Mesenchymal stem cell (in vitro differentiated cells and primary cell): ENCODE measurements around the gene SIPA1L3.

Experiments
- DNase-seq: peaks from one replicate; pipeline ENCODE4 v3.0.0-alpha.2; 2013
- H2AFZ ChIP-seq: one replicate; pipeline ENCODE4 v1.6.1; 2013; ENCODE audit warnings: low read depth, mild to moderate bottlenecking, control low read depth, inconsistent platforms, low read length, moderate library complexity
- H2AK5ac ChIP-seq: 2 replicates; pipeline ENCODE4 v1.6.1; 2013; ENCODE audit warnings: low read length, moderate library complexity, mild to moderate bottlenecking, inconsistent platforms; ENCODE audit not compliant: severe bottlenecking
- H2BK120ac ChIP-seq: one replicate; pipeline ENCODE4 v1.6.1; 2013; ENCODE audit warnings: low read depth, mild to moderate bottlenecking, inconsistent platforms, low read length, moderate library complexity
- H2BK12ac ChIP-seq, 2 experiments: one replicate each; pipeline ENCODE4 v1.6.1; 2013; ENCODE audit warnings: inconsistent platforms in 2 of 2, low read length in 2 of 2, mild to moderate bottlenecking in 2 of 2, moderate library complexity in 2 of 2, control low read depth in 1 of 2
- H2BK15ac ChIP-seq: one replicate; pipeline ENCODE4 v1.6.1; 2013; ENCODE audit warnings: mild to moderate bottlenecking, low read depth, inconsistent platforms; ENCODE audit not compliant: poor library complexity, severe bottlenecking
- H2BK5ac ChIP-seq: 2 replicates; pipeline ENCODE4 v1.6.1; 2013; ENCODE audit warnings: low read depth, mild to moderate bottlenecking, low read length, control low read depth, inconsistent platforms; ENCODE audit not compliant: poor library complexity, severe bottlenecking
- H3K14ac ChIP-seq, 2 experiments: one replicate each; pipeline ENCODE4 v1.6.1; 2013; ENCODE audit warnings: inconsistent platforms in 2 of 2, low read length in 2 of 2, control low read depth in 1 of 2, mild to moderate bottlenecking in 1 of 2, moderate library complexity in 1 of 2
- H3K18ac ChIP-seq, 2 experiments: one replicate each; pipeline ENCODE4 v1.6.1; 2013; ENCODE audit warnings: inconsistent platforms in 2 of 2, low read length in 2 of 2, control low read depth in 1 of 2, low read depth in 1 of 2, mild to moderate bottlenecking in 1 of 2
- H3K23ac ChIP-seq, 2 experiments: one replicate each; pipeline ENCODE4 v1.6.1; 2013; ENCODE audit warnings: inconsistent platforms in 2 of 2, low read length in 2 of 2, mild to moderate bottlenecking in 2 of 2, moderate library complexity in 2 of 2, control low read depth in 1 of 2
- H3K27ac ChIP-seq: 2 replicates; pipeline ENCODE4 v1.5.1; 2013; ENCODE audit warnings: mild to moderate bottlenecking, moderate library complexity, low read length, control low read depth, inconsistent platforms; ENCODE audit not compliant: poor library complexity, severe bottlenecking
- H3K27me3 ChIP-seq, 2 experiments: 2 replicates each; pipeline versions ENCODE4 v1.6.1 to v1.7.0; 2013; ENCODE audit warnings: low read length in 2 of 2, mild to moderate bottlenecking in 2 of 2, moderate library complexity in 2 of 2, control low read depth in 1 of 2, inconsistent platforms in 1 of 2; ENCODE audit not compliant: control insufficient read depth in 1 of 2, insufficient read depth in 1 of 2
- H3K36me3 ChIP-seq, 2 experiments: 2 replicates each; pipeline versions ENCODE4 v1.6.1 to v1.7.0; 2013; ENCODE audit warnings: low read length in 2 of 2, control low read depth in 1 of 2, inconsistent platforms in 1 of 2, low read depth in 1 of 2, mild to moderate bottlenecking in 1 of 2; ENCODE audit not compliant: insufficient read depth in 2 of 2, control insufficient read depth in 1 of 2
- H3K4ac ChIP-seq, 2 experiments: one replicate each; pipeline ENCODE4 v1.6.1; 2013; ENCODE audit warnings: inconsistent platforms in 2 of 2, low read length in 2 of 2, mild to moderate bottlenecking in 2 of 2, moderate library complexity in 2 of 2, control low read depth in 1 of 2, low read depth in 1 of 2
- H3K4me1 ChIP-seq: 2 replicates; pipeline ENCODE4 v1.6.1; 2013; ENCODE audit warnings: low read depth, low read length, control low read depth; ENCODE audit not compliant: control insufficient read depth, insufficient read depth
- H3K4me2 ChIP-seq: 2 replicates; pipeline ENCODE4 v1.6.1; 2013; ENCODE audit warnings: low read length, mild to moderate bottlenecking, inconsistent platforms; ENCODE audit not compliant: poor library complexity, severe bottlenecking
- H3K4me3 ChIP-seq, 2 experiments: 2 replicates each; pipeline versions ENCODE4 v1.5.1 to v1.7.0; 2013; ENCODE audit warnings: low read length in 2 of 2, mild to moderate bottlenecking in 2 of 2, control low read depth in 1 of 2, low read depth in 1 of 2; ENCODE audit not compliant: insufficient read depth in 1 of 2
- H3K79me1 ChIP-seq: replicated peaks from 2 replicates; pipeline ENCODE4 v1.6.1; 2013; ENCODE audit warnings: mild to moderate bottlenecking, control low read depth, low read length, inconsistent platforms; ENCODE audit not compliant: poor library complexity, severe bottlenecking
- H3K9ac ChIP-seq: 2 replicates; pipeline ENCODE4 v1.7.0; 2013; ENCODE audit warnings: mild to moderate bottlenecking, low read length, moderate library complexity
- H3K9me3 ChIP-seq: 2 replicates; pipeline ENCODE4 v1.7.0; 2013; ENCODE audit warnings: mild to moderate bottlenecking, low read length; ENCODE audit not compliant: control insufficient read depth
- H4K8ac ChIP-seq: one replicate; pipeline ENCODE4 v1.6.1; 2013; ENCODE audit warnings: inconsistent platforms, mild to moderate bottlenecking, low read length, moderate library complexity
- H4K91ac ChIP-seq: one replicate; pipeline ENCODE4 v1.6.1; 2013; ENCODE audit warnings: mild to moderate bottlenecking, low read length, inconsistent platforms
- WGBS: methylation state at CpG from one replicate; pipeline ENCODE4 v1.1.7; 2013; ENCODE audit warnings: mixed read lengths; 5-methylcytosine and 5-hydroxymethylcytosine counted together

SIPA1L3 gene

DNA sequence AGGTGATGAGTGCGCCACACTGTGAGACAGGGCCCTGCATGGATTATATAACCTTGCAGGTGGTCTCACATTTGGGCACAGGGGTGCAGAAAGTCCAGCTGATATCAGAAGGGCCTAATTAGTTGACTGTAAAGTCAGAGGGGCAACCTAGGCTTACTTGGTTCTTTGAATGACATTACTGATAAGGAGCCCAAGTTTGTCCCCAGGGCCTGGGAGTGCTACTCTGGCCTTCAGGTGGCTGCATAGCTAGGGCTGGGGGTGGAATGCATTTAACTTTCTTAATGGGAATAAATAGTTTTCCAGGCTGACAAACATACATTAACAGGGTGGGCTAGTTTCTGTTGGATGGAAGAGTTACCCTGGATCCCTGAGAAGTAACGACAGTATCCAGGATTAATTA, 3.9 kb upstream of the SIPA1L3 start:
- H2BK120ac ChIP-seq = no peak overlapping the region
- WGBS = 97% methylated on average over 1 of the region's 2 CpGs

DNA sequence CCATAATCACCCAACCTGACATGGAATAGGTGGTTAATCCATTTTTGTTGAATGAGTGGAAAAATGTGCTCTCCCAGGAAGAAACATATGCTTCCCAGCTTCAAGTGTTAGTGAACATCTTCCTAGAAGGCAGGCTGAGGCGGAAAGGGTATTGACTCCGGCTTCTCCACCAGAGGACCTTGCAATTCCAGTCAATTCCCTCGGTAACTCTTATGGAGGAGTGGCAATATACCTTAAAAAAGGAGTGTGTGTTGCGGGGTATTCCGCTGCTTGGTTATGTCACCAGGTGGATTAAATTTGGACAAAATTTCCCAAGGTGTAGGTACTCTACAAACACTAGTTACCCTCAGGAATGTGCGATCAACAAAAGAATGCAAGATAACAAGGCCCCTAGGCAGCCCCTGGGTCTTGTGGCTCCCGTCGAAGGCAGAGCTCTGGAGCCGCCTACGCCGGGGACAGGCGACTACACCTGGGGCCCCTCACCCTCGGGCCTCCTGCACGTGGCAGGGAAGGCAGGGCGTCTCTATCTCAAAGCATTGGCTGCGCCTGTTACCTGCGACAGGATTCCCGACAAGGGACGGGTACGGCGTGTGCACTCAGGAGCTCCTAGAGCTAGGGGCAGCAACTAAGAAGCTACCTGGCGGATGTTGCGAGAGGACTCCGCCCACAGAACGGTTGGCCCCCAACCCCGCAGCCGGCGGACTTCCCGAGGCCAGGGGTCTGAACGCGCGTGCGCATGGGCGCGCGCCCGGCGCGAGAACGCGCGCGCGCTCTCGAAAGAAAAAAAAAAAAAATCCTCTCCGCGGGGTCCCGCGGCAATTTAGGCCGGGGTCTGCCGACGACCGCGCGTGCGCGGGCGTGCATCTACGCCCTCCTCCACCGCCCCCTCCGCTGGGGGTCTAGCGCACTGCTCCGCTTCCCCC, 801 bp upstream of the SIPA1L3 start, which contains the start of gene WDR87:
Gene WDR87 (minus strand): TSS at position 649 of the 923 bp plus-strand sequence. CDS start 8,355 bp downstream, outside the sequence.
- peak within 1 kb of the TSS; percentile 18 to 87 for H3K4ac ChIP-seq

More for the DNA sequence above, 3.9 kb upstream of the SIPA1L3 start:
- H3K4me2 ChIP-seq = no peak overlapping the region
- H3K27ac ChIP-seq = no peak overlapping the region
- no peak overlapping the region for H3K14ac ChIP-seq
- peaks cover 4% of the 10 kb centered on the region for H3K4me1 ChIP-seq
- no peak overlapping the region for H2BK12ac ChIP-seq
- H4K8ac ChIP-seq = no peak overlapping the region
- H3K9me3 ChIP-seq = no peaks in the 10 kb centered on the region
- no peak overlapping the region for H2BK5ac ChIP-seq
- H3K9ac ChIP-seq = no peak overlapping the region
- no peak for DNase-seq
- no peak overlapping the region for H3K18ac ChIP-seq
- no peaks in the 10 kb centered on the region for H3K27me3 ChIP-seq
- no peak overlapping the region for H2AFZ ChIP-seq
- no peak overlapping the region for H4K91ac ChIP-seq
- no peaks in the 10 kb centered on the region for H3K36me3 ChIP-seq
- H2BK15ac ChIP-seq = no peak overlapping the region
- peaks cover 2% of the 10 kb centered on the region for H3K79me1 ChIP-seq
- no peak overlapping the region for H3K23ac ChIP-seq
- H3K4ac ChIP-seq = no peak overlapping the region
- H2AK5ac ChIP-seq = no peak overlapping the region
- no peak overlapping the region for H3K4me3 ChIP-seq

DNA sequence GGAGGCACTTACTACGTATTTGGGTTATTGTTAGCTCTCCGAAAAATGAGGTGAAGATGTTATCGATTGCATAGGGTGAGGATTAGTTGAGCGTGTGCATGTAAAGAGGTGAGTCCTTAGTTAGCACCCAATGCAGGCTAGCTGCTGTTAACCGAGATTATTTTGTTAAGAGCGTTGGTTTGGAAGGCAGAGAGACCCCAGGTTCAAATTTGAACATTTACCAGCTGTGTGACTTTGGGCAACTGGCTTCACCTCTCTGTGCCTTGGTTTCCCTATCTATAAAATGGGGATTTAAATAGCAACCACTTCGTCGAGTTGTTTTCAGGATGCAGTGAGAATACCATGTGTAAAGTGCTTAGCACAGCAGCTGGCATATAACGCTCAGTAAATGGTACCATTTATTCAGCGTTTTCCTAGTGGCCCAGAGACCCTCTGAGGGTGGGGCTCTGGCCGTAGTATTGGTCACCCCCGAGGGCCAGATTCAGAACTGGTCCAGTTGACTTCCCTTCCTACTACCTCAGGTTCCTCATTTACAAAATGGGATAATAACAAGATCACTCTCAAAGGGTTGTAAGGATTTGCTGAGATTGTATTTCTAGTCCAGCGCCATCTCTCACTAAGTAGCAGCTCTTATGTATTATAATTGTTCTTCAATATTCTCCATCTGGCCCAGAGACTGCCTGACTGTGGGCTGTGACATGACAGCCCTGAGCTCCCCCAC, 887 bp downstream of the SIPA1L3 start:
- Histone ChIP-seq H3K14ac (no peak overlapping the region), H3K79me1 (peaks cover 4% of the 10 kb centered on the region), H3K9me3 (no peaks in the 10 kb centered on the region), H3K27ac (peak overlapping the region; percentile 45), H4K91ac (no peak overlapping the region), H2AK5ac (no peak overlapping the region), H3K4me3 (peak overlapping the region; percentile 87 to 95), H2BK12ac (no peak overlapping the region), H4K8ac (no peak overlapping the region), H3K27me3 (no peaks in the 10 kb centered on the region), H3K18ac (peak overlapping the region in 1 of 2 experiments; percentile 21), H3K4me1 (peaks cover 18% of the 10 kb centered on the region), H3K9ac (peak overlapping the region; percentile 91), H2BK120ac (no peak overlapping the region), H3K23ac (no peak overlapping the region), H3K4me2 (peak overlapping the region; percentile 72), H2AFZ (peak overlapping the region; percentile 88), H2BK15ac (no peak overlapping the region), H2BK5ac (no peak overlapping the region), H3K4ac (peak overlapping the region in 1 of 2 experiments; percentile 20), H3K36me3 (no peaks in the 10 kb centered on the region)
- DNase-seq = no peak
- 30% methylated on average over 12 of the region's 13 CpGs for WGBS

More for the DNA sequence above, 801 bp upstream of the SIPA1L3 start, which contains the start of gene WDR87:
- peaks cover 2% of the 10 kb centered on the region for H3K79me1 ChIP-seq
- H3K4me2 ChIP-seq = peak within 1 kb of the TSS; percentile 72
- H3K4me1 ChIP-seq = peaks cover 18% of the 10 kb centered on the region
- H2BK120ac ChIP-seq = peak within 1 kb of the TSS; percentile 80
- peak within 1 kb of the TSS; percentile 57 to 79 for H2BK12ac ChIP-seq
- H3K27ac ChIP-seq = peak within 1 kb of the TSS; percentile 93
- H3K27me3 ChIP-seq = no peaks in the 10 kb centered on the region
- H4K91ac ChIP-seq = peak within 1 kb of the TSS; percentile 43
- no peaks in the 10 kb centered on the region for H3K36me3 ChIP-seq
- peak within 1 kb of the TSS; percentile 87 to 95 for H3K4me3 ChIP-seq
- peak within 1 kb of the TSS in 1 of 2 experiments; percentile 6 for H3K23ac ChIP-seq
- H2AFZ ChIP-seq = peak within 1 kb of the TSS; percentile 95
- 6% methylated on average over 59 of the region's 63 CpGs for WGBS
- peak within 1 kb of the TSS; percentile 68 to 96 for H3K18ac ChIP-seq
- H3K9ac ChIP-seq = peak within 1 kb of the TSS; percentile 91
- H2BK15ac ChIP-seq = peak within 1 kb of the TSS; percentile 63
- H4K8ac ChIP-seq = peak within 1 kb of the TSS; percentile 93
- H3K14ac ChIP-seq = peak within 1 kb of the TSS in 1 of 2 experiments; percentile 98
- no peak for DNase-seq
- H3K9me3 ChIP-seq = no peaks in the 10 kb centered on the region
- H2AK5ac ChIP-seq = peak within 1 kb of the TSS; percentile 7
- peak within 1 kb of the TSS; percentile 97 for H2BK5ac ChIP-seq
